ENCODE measurements around the gene SSBP3. TPM values are rescaled to one million over a fixed set of nuclear protein-coding genes. Genes with fewer than 3 reads are reported as not detected.

Gene SSBP3
- total RNA-seq, 1 donor from 2014 or later: 41.1 TPM

- no peak for DNase-seq (ENCODE audit: low spot score)
These were observed 74.2 kb downstream of the SSBP3 start for GRCh38 chr1:54331843-54332463.

- no peak for DNase-seq (ENCODE audit: low spot score)
These were observed 75.0 kb downstream of the SSBP3 start for GRCh38 chr1:54331091-54331772.

GRCh38 chr1:54329312-54330003, 76.7 kb downstream of the SSBP3 start:
- DNase-seq (ENCODE audit: low spot score): no peak

- no peak for DNase-seq (ENCODE audit: low spot score)
These were observed 78.0 kb downstream of the SSBP3 start for GRCh38 chr1:54328066-54328636.

GRCh38 chr1:54327386-54328065, 78.7 kb downstream of the SSBP3 start:
- DNase-seq (ENCODE audit: low spot score): no peak

- no peak for DNase-seq (ENCODE audit: low spot score)
These were observed 79.4 kb downstream of the SSBP3 start for GRCh38 chr1:54326543-54327385.

- no peak for DNase-seq (ENCODE audit: low spot score)
These were observed 80.3 kb downstream of the SSBP3 start for GRCh38 chr1:54325703-54326461.

GRCh38 chr1:54325284-54325683, 80.9 kb downstream of the SSBP3 start:
- no peak for DNase-seq (ENCODE audit: low spot score)

- no peak for DNase-seq (ENCODE audit: low spot score)
These were observed 81.7 kb downstream of the SSBP3 start for GRCh38 chr1:54324251-54325140.

- DNase-seq (ENCODE audit: low spot score): no peak
These were observed 82.3 kb downstream of the SSBP3 start for GRCh38 chr1:54323921-54324250.

- DNase-seq (ENCODE audit: low spot score): no peak
These were observed 82.9 kb downstream of the SSBP3 start for GRCh38 chr1:54323324-54323739.

- DNase-seq (ENCODE audit: low spot score): no peak
These were observed 87.9 kb downstream of the SSBP3 start for GRCh38 chr1:54318246-54318814.

- no peak for DNase-seq (ENCODE audit: low spot score)
These were observed 89.1 kb downstream of the SSBP3 start for GRCh38 chr1:54317084-54317483.

- DNase-seq (ENCODE audit: low spot score): no peak
These were observed 91.1 kb downstream of the SSBP3 start for GRCh38 chr1:54315099-54315498.

GRCh38 chr1:54314696-54315095, 91.5 kb downstream of the SSBP3 start:
- no peak for DNase-seq (ENCODE audit: low spot score)

GRCh38 chr1:54312796-54313316, 93.3 kb downstream of the SSBP3 start:
- no peak for DNase-seq (ENCODE audit: low spot score)

- DNase-seq (ENCODE audit: low spot score): no peak
These were observed 94.7 kb downstream of the SSBP3 start for GRCh38 chr1:54311506-54311905.

All from mesenteric fat pad (tissue), 1 donor.